GM12892 (cell line): ENCODE measurements around the gene UBN2.

Experiments used
- POLR2A ChIP-seq: IDR thresholded peaks from 2 replicates; pipeline ENCODE4 v1.6.1; 2011; ENCODE audit warnings: low read depth, low read length, control low read depth
- POLR2AphosphoS5 ChIP-seq: IDR thresholded peaks from 2 replicates; pipeline ENCODE4 v1.6.1; 2011; ENCODE audit warnings: low read depth, low read length, control low read depth

DNA sequence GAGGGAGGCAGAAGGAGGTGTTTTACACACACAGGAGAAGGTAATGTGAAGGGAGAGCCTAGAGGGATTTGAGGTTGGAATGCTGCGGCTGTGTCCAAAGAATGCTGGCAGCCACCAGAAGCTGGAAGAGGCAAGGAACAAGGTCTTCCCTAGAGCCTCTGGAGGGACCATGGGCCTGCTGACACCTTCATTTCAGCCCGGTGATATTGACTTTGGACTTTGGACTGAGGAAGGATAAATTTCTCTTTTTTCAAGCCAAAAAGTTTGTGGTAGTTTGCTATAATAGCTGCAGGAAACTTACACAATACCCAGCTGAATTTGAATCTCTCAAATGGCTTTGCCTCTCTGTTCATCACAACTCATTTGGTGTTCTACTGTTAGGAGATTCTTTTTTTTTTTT, 34.6 kb downstream of the UBN2 start:
- TF ChIP-seq POLR2A (no peak), POLR2AphosphoS5 (no peak)
